GM12891 (cell line): ENCODE measurements around the gene HHAT.

Experiments used
- PAX5 ChIP-seq: IDR thresholded peaks from 2 replicates; pipeline ENCODE4 v1.6.1; 2011; ENCODE audit warnings: low read length, moderate library complexity, mild to moderate bottlenecking; ENCODE audit not compliant: insufficient read depth, severe bottlenecking
- POLR2A ChIP-seq: IDR thresholded peaks from 2 replicates; pipeline ENCODE4 v1.6.1; 2011; ENCODE audit warnings: low read depth, low read length, control low read depth
- POLR2AphosphoS5 ChIP-seq: IDR thresholded peaks from 2 replicates; pipeline ENCODE4 v1.6.1; 2011; ENCODE audit warnings: low read depth, low read length, control low read depth
- SPI1 ChIP-seq: IDR thresholded peaks from 2 replicates; pipeline ENCODE4 v1.6.1; 2011; ENCODE audit warnings: low read depth, low read length, control low read depth

- TF ChIP-seq POLR2A = no peak
- no peak for TF ChIP-seq POLR2AphosphoS5
- TF ChIP-seq PAX5 = no peak
- TF ChIP-seq SPI1 = no peak
Observed at GRCh38 chr1:210300923-210301614, 27.6 kb upstream of the HHAT start.
